ENCODE results near the gene HOXC9.
A peak's percentile ranks its signal among the peaks of the same experiment; 100 is the strongest.

HOXC9 gene

GRCh38 chr12:53976172-53976822 is 23.7 kb upstream of the HOXC9 start:
- DNase-seq, result no peak

GRCh38 chr12:53976823-53977595 is 23.0 kb upstream of the HOXC9 start:
- DNase-seq, result no peak

GRCh38 chr12:53977596-53978445 is 22.1 kb upstream of the HOXC9 start:
- DNase-seq, result no peak

- no peak for DNase-seq
Observed at GRCh38 chr12:53978477-53979356, 21.2 kb upstream of the HOXC9 start.

- DNase-seq, result no peak
Observed at GRCh38 chr12:53980104-53980801, 19.7 kb upstream of the HOXC9 start.

GRCh38 chr12:53980802-53981496 is 19.0 kb upstream of the HOXC9 start:
- no peak for DNase-seq

GRCh38 chr12:53981634-53982565 is 18.1 kb upstream of the HOXC9 start:
- DNase-seq, result no peak

GRCh38 chr12:53982648-53983567 is 17.1 kb upstream of the HOXC9 start:
- no peak for DNase-seq

GRCh38 chr12:53983568-53983949 is 16.4 kb upstream of the HOXC9 start:
- no peak for DNase-seq

- DNase-seq, result no peak
Observed at GRCh38 chr12:53983950-53984572, 15.9 kb upstream of the HOXC9 start.

- peak; percentile 96 for DNase-seq
Observed at GRCh38 chr12:53984901-53985691, 14.9 kb upstream of the HOXC9 start, which contains the start of gene HOXC10. Gene HOXC10, plus strand, starts transcription at chr12:53985146. Its CDS starts 114 bp downstream, at chr12:53985260.

- no peak for DNase-seq
Observed at GRCh38 chr12:53985692-53985993, 14.3 kb upstream of the HOXC9 start.

- no peak for DNase-seq
Observed at GRCh38 chr12:53985994-53986685, 13.8 kb upstream of the HOXC9 start.

GRCh38 chr12:53986686-53987483 is 13.1 kb upstream of the HOXC9 start:
- no peak for DNase-seq

GRCh38 chr12:53987787-53988230 is 12.2 kb upstream of the HOXC9 start:
- DNase-seq, result no peak

Data from NCI-H1694 (cell line).